Medulla oblongata (tissue), 1 donor: Measurements from ENCODE around the gene NOS1.
"Not testable (repeated sequence)": the region's sequence is repeated elsewhere in the genome, so short reads cannot be mapped to it uniquely, and the experiment has no call there.

ENCODE experiments used
- DNase-seq: peaks from one replicate; pipeline ENCODE4 v3.0.0-alpha.2; 2015; ENCODE audit errors: extremely low spot score

NOS1 gene

DNA sequence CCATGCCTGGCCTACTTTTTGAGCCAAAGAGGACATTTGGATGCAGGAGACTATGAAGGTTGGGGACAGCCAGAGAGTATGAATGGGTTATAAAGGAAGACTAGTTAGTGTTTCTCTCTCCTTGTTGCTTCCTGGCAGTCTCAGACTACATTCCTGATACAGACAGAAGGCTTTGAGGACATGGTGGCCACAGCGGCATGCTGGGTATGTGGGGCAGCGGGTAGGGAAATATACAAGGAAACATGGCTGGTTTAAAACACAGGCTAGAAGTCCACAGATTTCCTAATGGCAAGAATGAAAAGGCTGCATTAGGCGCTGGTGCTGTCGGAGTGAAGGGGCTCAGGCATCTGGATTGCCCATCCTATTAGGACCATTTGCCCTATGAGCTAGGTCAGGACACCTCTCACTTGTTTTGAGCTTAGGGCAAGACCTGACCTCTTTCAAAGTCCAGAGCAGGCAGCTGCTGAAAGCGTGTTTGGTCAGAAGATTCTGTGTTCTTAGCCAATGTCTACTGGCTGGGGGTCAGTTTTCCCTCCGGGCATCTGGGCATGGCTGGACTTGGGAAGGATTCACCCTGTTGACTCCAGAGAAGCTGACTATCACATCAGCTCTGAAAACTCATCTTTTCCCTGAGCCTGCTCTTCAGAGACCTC lies 151.0 kb downstream of the NOS1 start:
- DNase-seq: no peak

GRCh38 chr12:117209626-117210025 lies 151.8 kb downstream of the NOS1 start:
- DNase-seq: no peak

- DNase-seq: no peak
Measured at GRCh38 chr12:117208811-117209455, 152.5 kb downstream of the NOS1 start.

GRCh38 chr12:117208206-117208605 lies 153.2 kb downstream of the NOS1 start:
- DNase-seq: no peak

GRCh38 chr12:117207675-117208074 lies 153.8 kb downstream of the NOS1 start:
- no peak for DNase-seq

- no peak for DNase-seq
Measured at GRCh38 chr12:117202556-117202955, 158.9 kb downstream of the NOS1 start.

GRCh38 chr12:117202033-117202432 lies 159.4 kb downstream of the NOS1 start:
- DNase-seq: no peak

GRCh38 chr12:117199956-117200744 lies 161.3 kb downstream of the NOS1 start:
- not testable (repeated sequence) for DNase-seq

- not testable (repeated sequence) for DNase-seq
Measured at GRCh38 chr12:117196334-117196733, 165.1 kb downstream of the NOS1 start.

GRCh38 chr12:117195027-117195426 lies 166.4 kb downstream of the NOS1 start:
- not testable (repeated sequence) for DNase-seq

- no peak for DNase-seq
Measured at GRCh38 chr12:117193903-117194302, 167.5 kb downstream of the NOS1 start.

- DNase-seq: not testable (repeated sequence)
Measured at GRCh38 chr12:117192581-117192980, 168.8 kb downstream of the NOS1 start.

- no peak for DNase-seq
Measured at GRCh38 chr12:117192057-117192456, 169.4 kb downstream of the NOS1 start.

- DNase-seq: peak; percentile 96
Measured at GRCh38 chr12:117190210-117190781, 171.1 kb downstream of the NOS1 start, which contains the start of gene FBXO21. FBXO21 (minus strand) TSS chr12:117190470; CDS start chr12:117190456, 14 bp downstream.

DNA sequence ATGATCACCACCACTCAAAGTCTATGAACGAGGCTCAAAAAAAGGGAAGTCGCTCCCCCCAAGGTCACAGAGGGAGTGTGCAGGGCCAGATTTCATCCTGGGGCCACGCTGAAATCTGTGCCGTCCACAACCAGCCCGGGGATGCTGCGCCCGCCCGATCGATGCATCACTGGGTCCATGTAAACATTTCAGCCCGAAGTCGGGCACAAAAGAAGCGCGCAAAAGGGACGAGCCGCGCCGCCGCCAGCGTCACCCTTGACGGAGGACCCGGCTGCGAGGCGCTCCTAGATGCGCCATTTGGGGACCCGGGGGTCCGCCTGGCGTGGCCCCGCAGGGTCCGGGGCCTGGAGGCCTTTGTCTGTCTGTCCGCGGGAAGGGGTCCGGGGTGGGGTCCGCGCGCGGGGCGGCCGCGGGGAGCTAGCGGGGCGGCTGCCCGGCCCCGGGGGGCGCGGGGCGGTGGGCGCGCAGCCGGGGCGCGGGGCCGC lies 171.7 kb downstream of the NOS1 start:
- DNase-seq: peak; percentile 15

GRCh38 chr12:117188961-117189724 lies 172.3 kb downstream of the NOS1 start:
- peak; percentile 78 for DNase-seq

- DNase-seq: no peak
Measured at GRCh38 chr12:117188121-117188665, 173.2 kb downstream of the NOS1 start.

- no peak for DNase-seq
Measured at GRCh38 chr12:117187421-117187820, 174.0 kb downstream of the NOS1 start.

GRCh38 chr12:117182866-117183265 lies 178.6 kb downstream of the NOS1 start:
- no peak for DNase-seq

GRCh38 chr12:117181468-117181843 lies 180.0 kb downstream of the NOS1 start:
- DNase-seq: not testable (repeated sequence)
